Ectodermal cell (in vitro differentiated cells): ENCODE data around the gene MCF2L2.

ENCODE experiments used
- H3K27ac ChIP-seq: 2 replicates; pipeline ENCODE4 v1.7.0; 2013; ENCODE audit warnings: mild to moderate bottlenecking, low read depth, low read length; ENCODE audit not compliant: insufficient read depth, poor library complexity, severe bottlenecking
- H3K27me3 ChIP-seq: 2 replicates; pipeline ENCODE4 v1.7.0; 2013; ENCODE audit warnings: mild to moderate bottlenecking, low read length; ENCODE audit not compliant: insufficient read depth, control insufficient read depth, poor library complexity, severe bottlenecking
- H3K36me3 ChIP-seq: one replicate; pipeline ENCODE4 v1.7.0; 2013; ENCODE audit warnings: low read length; ENCODE audit not compliant: control insufficient read depth, insufficient read depth
- H3K4me1 ChIP-seq: one replicate; pipeline ENCODE4 v1.7.0; 2013; ENCODE audit warnings: low read length; ENCODE audit not compliant: control insufficient read depth, insufficient read depth
- H3K4me3 ChIP-seq: 2 replicates; pipeline ENCODE4 v1.7.0; 2013; ENCODE audit warnings: low read depth, low read length, control low read depth; ENCODE audit not compliant: insufficient read depth
- H3K9me3 ChIP-seq: 2 replicates; pipeline ENCODE4 v1.7.0; 2013; ENCODE audit warnings: mild to moderate bottlenecking, low read length, moderate library complexity; ENCODE audit not compliant: control insufficient read depth
- WGBS, 2 experiments: methylation state at CpG; one replicate each; pipeline ENCODE4 v1.1.7; 2013; ENCODE audit warnings: missing lambda C conversion rate in 2 of 2; 5-methylcytosine and 5-hydroxymethylcytosine counted together

The MCF2L2 gene

GRCh38 chr3:183203670-183204069 lies 224.7 kb downstream of the MCF2L2 start:
- no peaks in the 10 kb centered on the region for H3K9me3 ChIP-seq
- no peaks in the 10 kb centered on the region for H3K36me3 ChIP-seq
- H3K4me3 ChIP-seq: no peak overlapping the region
- H3K4me1 ChIP-seq: no peaks in the 10 kb centered on the region
- H3K27me3 ChIP-seq: no peaks in the 10 kb centered on the region
- no peak overlapping the region for H3K27ac ChIP-seq

- Histone ChIP-seq H3K4me1 (no peaks in the 10 kb centered on the region), H3K4me3 (no peak overlapping the region), H3K36me3 (no peaks in the 10 kb centered on the region), H3K27ac (no peak overlapping the region), H3K27me3 (no peaks in the 10 kb centered on the region), H3K9me3 (no peaks in the 10 kb centered on the region)
- WGBS, 2 experiments: 90 to 96% methylated on average over 4 of the region's 4 CpGs
Measured at GRCh38 chr3:183202004-183202722, 226.3 kb downstream of the MCF2L2 start.

GRCh38 chr3:183198939-183199338 lies 229.5 kb downstream of the MCF2L2 start:
- no peaks in the 10 kb centered on the region for H3K9me3 ChIP-seq
- no peaks in the 10 kb centered on the region for H3K4me1 ChIP-seq
- H3K36me3 ChIP-seq: no peaks in the 10 kb centered on the region
- no peaks in the 10 kb centered on the region for H3K27me3 ChIP-seq
- no peak overlapping the region for H3K27ac ChIP-seq
- H3K4me3 ChIP-seq: no peak overlapping the region
- 87 to 88% methylated on average over 1 of the region's 1 CpG for WGBS, 2 experiments

- Histone ChIP-seq H3K27ac (no peak overlapping the region), H3K27me3 (no peaks in the 10 kb centered on the region), H3K36me3 (no peaks in the 10 kb centered on the region), H3K9me3 (no peaks in the 10 kb centered on the region), H3K4me3 (no peak overlapping the region), H3K4me1 (no peaks in the 10 kb centered on the region)
Measured at GRCh38 chr3:183197734-183198133, 230.7 kb downstream of the MCF2L2 start.

GRCh38 chr3:183195266-183195665 lies 233.2 kb downstream of the MCF2L2 start:
- 90% methylated on average over 4 of the region's 4 CpGs for WGBS, 2 experiments
- Histone ChIP-seq H3K4me1 (no peaks in the 10 kb centered on the region), H3K27ac (no peak overlapping the region), H3K27me3 (no peaks in the 10 kb centered on the region), H3K36me3 (no peaks in the 10 kb centered on the region), H3K9me3 (no peaks in the 10 kb centered on the region), H3K4me3 (no peak overlapping the region)

DNA sequence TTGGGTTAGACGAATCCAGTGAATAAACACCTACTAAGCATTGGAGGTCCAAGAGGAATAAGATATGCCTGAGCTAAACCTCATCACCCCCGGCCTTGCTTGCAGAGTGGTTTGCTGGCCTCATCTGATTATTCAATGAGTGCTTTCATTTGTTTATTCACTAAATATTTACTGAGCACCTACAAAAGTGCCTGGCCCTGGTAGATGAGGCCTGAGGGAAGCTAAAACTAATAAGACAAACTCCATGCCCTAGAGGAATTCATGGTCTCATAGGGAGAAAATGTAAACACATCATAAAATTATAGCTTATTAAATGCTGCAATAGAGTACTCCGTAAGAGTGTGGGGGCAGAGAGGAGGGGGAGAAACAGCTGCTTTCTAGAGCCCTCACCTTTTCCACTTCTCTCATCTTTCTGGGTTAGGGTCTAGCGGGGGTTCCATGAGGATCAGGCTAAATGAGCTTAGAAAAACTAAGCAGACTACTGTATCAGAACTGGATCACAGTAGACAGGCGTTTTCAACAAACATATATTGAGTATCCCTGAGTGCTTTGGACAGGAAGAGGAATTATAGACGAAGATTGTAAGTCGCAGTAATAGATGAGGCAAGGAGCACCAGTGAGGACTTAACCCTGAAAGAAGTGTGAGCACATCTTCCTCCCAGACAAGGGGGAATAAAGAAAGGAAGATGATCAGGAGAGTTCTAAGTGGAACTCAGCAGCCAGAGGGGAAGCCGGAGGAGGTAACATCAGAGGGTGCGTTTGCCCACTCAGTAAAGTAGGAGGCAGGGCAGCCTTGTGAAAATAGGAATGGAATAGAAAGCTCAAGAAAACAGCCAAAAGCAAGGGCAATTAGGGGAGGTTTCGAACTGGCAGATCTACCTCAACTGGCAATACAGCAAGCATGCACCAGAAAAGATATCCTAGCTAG lies 234.4 kb downstream of the MCF2L2 start:
- Histone ChIP-seq H3K4me3 (no peak overlapping the region), H3K27me3 (no peaks in the 10 kb centered on the region), H3K36me3 (no peaks in the 10 kb centered on the region), H3K27ac (no peak overlapping the region), H3K9me3 (no peaks in the 10 kb centered on the region), H3K4me1 (no peaks in the 10 kb centered on the region)
- 84 to 88% methylated on average over 9 to 10 of the region's 10 CpGs for WGBS, 2 experiments

GRCh38 chr3:183192650-183193300 lies 235.6 kb downstream of the MCF2L2 start:
- H3K27me3 ChIP-seq: no peaks in the 10 kb centered on the region
- no peak overlapping the region for H3K4me3 ChIP-seq
- no peak overlapping the region for H3K27ac ChIP-seq
- H3K9me3 ChIP-seq: no peaks in the 10 kb centered on the region
- H3K36me3 ChIP-seq: no peaks in the 10 kb centered on the region
- 96 to 98% methylated on average over 7 of the region's 7 CpGs for WGBS, 2 experiments
- no peaks in the 10 kb centered on the region for H3K4me1 ChIP-seq

- Histone ChIP-seq H3K9me3 (no peaks in the 10 kb centered on the region), H3K4me1 (no peaks in the 10 kb centered on the region), H3K36me3 (no peaks in the 10 kb centered on the region), H3K27ac (no peak overlapping the region), H3K27me3 (no peaks in the 10 kb centered on the region), H3K4me3 (no peak overlapping the region)
- 88 to 91% methylated on average over 4 of the region's 4 CpGs for WGBS, 2 experiments
Measured at GRCh38 chr3:183189641-183190040, 238.8 kb downstream of the MCF2L2 start.

GRCh38 chr3:183188895-183189462 lies 239.4 kb downstream of the MCF2L2 start:
- Histone ChIP-seq H3K9me3 (no peaks in the 10 kb centered on the region), H3K36me3 (no peaks in the 10 kb centered on the region), H3K27ac (no peak overlapping the region), H3K27me3 (no peaks in the 10 kb centered on the region), H3K4me1 (no peaks in the 10 kb centered on the region), H3K4me3 (no peak overlapping the region)
- WGBS, 2 experiments: 76 to 80% methylated on average over 7 of the region's 7 CpGs

DNA sequence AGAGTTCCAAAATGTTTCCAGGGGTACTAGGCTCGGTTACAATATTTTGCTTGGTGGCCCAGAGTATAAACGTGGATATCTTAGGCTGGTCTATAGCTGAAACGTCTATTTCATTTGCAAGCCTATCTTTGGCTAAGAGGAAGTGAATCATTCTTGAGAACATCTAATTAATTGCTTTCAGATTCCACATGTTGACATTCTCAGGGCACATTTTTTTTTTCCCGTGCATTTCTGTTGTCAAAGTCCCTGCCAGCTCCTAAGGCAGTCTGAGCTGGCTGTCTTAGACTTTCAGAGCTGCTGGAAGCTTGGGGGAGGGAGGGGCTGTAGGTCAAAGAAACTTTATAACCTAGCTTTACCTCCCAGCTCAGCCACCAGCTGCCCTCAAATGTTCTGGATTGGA lies 242.7 kb downstream of the MCF2L2 start:
- peaks cover 7% of the 10 kb centered on the region for H3K4me1 ChIP-seq
- H3K36me3 ChIP-seq: no peaks in the 10 kb centered on the region
- no peaks in the 10 kb centered on the region for H3K9me3 ChIP-seq
- H3K4me3 ChIP-seq: no peak overlapping the region
- 84 to 90% methylated on average over 4 of the region's 4 CpGs for WGBS, 2 experiments
- no peaks in the 10 kb centered on the region for H3K27me3 ChIP-seq
- no peak overlapping the region for H3K27ac ChIP-seq
